LHCN-M2 (cell line): ENCODE measurements around the gene MRPS12. TPM values are rescaled to one million over a fixed set of nuclear protein-coding genes. Genes with fewer than 3 reads are reported as not detected.
"Not testable (repeated sequence)": the region's sequence is repeated elsewhere in the genome, so short reads cannot be mapped to it uniquely, and the experiment has no call there.

ENCODE experiments used
- DNase-seq: peaks from one replicate; pipeline ENCODE4 v3.0.0-alpha.2; 2012; ENCODE audit warnings: low read depth
- total RNA-seq: library from RNA; depleted of rRNA; stranded (reverse); fragments of >200 nt; gene quantifications from 2 replicates; pipeline ENCODE4 v1.2.3, GENCODE V29; 2014

The MRPS12 gene
- total RNA-seq, 1 experiment from 2014 or later, result 67.2 TPM

DNA sequence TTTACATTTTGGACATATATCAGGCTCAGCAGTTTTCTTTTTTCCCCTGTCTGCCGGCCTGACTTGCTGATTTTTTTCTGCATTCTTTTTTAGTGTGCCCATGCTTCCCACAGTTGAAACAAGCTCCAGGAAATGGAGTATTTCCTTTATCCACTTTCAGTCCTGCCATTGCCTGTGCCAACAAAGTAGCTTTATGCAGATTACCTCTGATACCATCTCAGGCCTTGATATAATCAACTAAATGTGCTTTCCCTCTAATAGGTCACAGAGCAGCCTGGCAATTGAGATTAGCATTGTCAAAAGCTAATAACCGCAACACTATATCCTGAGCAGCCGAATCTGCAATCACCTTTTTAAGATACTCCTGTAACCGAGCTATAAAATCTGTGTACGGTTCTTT, 9.2 kb downstream of the MRPS12 start:
- no peak for DNase-seq

GRCh38 chr19:38941466-38941865, 10.7 kb downstream of the MRPS12 start:
- DNase-seq, result not testable (repeated sequence)

DNA sequence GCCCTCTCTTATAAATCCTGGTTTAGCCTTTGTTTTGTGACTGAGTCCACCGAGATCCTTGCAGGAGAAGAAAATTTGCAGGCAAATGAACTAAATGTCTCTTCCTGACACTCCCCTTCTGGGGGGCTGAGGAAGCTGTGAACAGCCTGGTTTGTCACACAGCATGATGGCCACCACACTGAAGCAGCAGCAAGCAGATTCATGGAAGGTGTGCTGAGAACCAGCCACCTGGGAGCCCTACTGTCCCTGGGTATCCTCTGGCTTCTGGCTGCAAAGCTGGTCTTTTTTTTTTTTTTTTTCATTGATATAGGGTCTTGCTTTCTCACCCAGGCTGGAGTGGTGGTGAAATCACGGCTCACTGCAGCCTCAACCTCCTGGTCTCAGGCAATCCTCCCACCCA, 11.2 kb downstream of the MRPS12 start:
- no peak for DNase-seq

GRCh38 chr19:38942471-38943181, 11.9 kb downstream of the MRPS12 start:
- no peak for DNase-seq

DNA sequence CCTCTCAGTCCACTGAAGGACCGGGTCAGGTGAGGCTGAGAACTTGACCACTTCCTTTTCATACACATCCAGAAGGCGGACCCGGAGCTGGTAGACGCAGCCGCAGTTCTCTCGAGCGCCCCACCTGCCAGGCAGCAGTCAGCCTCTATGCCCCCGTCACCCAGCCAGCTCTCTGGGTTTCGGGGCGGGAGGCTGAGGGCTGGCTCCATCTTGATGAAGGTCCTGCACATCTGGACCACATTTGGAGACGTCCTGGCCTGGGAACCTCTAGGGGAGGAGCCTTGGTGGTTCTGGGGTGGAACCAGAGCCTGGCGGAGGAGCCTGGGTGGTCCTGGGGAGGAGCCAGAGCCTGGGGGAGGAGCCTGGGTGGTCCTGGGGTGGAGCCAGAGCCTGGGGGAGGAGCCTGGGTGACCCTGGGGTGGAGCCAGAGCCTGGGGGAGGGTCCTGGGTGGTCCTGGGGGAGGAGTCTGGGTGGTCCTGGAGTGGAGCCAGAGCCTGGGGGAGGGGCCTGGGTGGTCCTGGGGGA, 14.3 kb downstream of the MRPS12 start:
- DNase-seq, result peak; percentile 7

GRCh38 chr19:38945562-38946228, 15.0 kb downstream of the MRPS12 start:
- DNase-seq, result no peak

- no peak for DNase-seq
Measured at GRCh38 chr19:38946229-38947010, 15.7 kb downstream of the MRPS12 start.

GRCh38 chr19:38949580-38950367, 19.0 kb downstream of the MRPS12 start:
- no peak for DNase-seq

DNA sequence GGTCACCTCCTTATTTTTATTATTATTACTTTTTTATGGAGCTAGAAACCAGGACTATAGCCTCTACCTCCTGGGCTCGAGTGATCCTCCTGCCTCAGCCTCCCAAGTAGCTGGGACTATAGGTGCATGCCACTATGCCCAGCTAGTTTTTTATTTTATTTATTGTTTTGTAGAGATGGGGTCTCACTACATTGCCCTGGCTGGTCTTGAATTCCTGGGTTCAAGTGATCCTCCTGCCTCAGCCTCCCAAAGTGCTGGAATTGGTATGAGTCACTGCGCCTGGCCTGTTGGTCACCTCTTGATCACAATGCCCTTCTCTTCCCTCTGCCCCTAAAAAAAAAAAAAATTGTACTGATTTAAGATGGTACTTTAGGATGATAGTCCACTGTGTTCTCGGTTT, 20.4 kb downstream of the MRPS12 start:
- no peak for DNase-seq

DNA sequence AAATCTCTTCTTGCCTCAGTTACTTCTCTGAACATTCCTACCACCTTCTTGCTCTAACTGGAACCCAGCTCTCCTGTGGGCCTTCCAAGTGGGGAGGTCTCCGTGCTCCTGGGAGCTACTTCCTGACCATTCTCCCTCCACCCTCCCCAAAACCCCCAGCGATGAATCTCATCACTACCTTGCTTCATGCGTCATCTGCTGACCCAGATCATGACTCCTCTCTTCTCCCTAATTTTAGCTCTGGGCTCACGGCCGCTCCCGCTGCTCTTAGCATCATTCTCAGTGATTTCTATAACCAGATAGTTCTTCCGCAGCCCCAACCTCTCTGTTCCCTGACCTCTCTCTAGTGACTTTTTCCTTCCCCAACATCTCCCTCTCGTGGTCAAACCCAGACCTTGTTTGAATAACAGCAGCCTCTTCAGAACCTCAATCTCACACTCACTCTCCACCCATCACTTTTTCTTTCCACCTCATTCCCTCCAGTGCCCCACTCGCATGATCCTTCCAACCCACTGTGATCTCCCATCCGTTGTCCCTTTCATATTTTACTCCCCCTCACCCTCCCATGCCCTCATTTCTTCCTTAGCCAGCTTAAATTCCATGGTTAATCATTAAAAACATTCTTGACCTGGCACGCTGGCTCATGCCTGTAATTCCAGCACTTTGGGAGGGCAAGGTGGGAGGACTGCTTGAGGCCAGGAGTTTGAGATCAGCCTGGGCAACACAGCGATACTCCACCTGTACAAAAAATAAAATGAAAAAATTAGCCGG, 21.8 kb downstream of the MRPS12 start:
- no peak for DNase-seq

DNA sequence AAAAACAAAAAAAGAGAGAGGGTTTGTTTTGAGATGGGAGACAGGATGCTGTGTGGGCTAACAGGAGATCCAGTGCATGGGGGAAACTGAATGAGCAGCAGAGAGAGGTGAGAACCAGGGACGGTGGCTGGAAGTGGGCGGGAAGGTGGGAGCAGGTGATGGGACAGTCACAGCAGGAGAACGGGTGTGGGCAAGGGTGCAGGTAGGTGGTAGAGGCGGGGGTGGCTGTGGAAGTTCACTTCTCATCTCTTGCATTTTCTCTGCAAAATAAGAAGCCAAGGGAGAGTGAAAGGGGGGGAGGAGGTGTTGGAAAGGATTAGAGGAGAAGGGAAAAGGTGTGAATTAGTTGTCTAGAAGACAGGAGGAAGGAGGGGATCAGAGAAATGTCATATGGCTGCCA, 22.9 kb downstream of the MRPS12 start:
- no peak for DNase-seq

DNA sequence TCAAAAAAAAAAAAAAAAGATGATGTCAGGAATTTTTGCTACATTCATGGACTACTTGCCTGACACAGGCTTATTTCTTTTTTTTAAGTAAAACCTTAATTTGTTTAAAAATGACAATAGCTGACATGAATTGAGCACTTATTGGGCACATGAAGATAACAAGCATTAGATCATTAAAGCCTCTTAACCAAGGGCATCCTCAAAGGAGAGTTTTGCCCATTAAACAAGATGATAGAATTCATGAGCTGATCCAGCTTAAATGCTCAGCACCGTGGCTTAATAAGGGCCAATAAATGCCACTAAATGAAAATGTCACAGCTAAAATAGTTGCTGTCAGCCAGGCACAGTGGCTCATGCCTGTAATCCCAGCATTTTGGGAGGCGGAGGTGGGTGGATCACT, 25.5 kb downstream of the MRPS12 start:
- no peak for DNase-seq

DNA sequence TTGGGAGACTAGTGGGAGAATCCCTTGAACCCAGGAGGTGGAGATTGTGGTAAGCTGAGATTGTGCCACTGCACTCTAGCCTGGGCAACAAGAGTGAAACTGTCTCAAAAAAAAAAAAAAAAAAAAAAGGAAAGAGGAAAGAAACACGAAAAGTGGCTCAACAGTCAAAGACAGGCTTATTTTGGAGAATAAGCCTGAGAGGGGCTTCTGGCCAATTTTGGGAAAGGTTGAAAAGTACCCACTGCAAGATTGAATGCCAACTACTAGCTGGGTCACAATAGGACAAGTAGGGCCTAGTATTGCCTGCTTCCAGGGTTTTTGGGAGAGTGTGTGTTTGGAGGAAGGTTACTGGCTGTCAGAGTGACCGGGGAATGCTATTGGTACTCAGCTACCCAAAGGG, 27.6 kb downstream of the MRPS12 start:
- no peak for DNase-seq

- DNase-seq, result no peak
Measured at GRCh38 chr19:38959618-38960017, 28.9 kb downstream of the MRPS12 start.

DNA sequence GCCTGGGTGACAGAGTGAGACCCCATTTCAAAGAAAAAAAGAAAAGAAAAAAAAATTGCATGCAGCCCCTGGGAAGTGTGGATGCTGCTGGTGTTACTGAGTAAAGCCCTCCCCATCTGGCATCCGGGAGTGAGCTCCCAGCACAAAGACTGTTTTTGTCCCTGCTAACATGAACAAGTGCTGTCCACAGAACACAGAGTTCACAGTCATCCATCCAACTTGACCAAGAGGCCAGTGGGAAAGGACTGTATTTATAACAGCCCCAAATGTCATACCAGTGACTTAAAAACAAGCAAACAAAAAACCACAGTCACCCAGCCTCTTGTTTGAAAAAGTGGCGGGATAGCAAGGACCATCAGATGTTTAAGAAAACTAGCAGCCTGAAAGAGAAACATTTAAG, 34.0 kb downstream of the MRPS12 start:
- no peak for DNase-seq

DNA sequence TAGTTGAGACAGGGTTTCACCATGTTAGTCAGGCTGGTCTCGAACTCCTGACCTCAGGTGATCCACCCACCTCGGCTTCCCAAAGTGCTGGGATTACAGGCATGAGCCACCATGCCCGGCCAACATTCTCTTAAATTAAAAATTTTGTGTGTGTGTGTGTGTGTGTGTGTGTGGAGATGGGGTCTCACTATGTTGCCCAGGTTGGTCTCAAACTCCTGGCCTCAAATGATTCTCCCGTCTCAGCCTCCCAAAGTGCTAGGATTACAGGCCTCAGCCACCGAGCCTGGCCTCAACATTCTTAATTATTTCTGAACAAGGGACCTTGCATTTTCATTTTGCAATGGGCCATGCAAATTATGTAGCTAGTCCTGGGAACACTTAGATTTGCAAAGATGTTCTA, 35.4 kb downstream of the MRPS12 start:
- not testable (repeated sequence) for DNase-seq

- DNase-seq, result peak; percentile 29
Measured at GRCh38 chr19:38970664-38971532, 40.2 kb downstream of the MRPS12 start.

DNA sequence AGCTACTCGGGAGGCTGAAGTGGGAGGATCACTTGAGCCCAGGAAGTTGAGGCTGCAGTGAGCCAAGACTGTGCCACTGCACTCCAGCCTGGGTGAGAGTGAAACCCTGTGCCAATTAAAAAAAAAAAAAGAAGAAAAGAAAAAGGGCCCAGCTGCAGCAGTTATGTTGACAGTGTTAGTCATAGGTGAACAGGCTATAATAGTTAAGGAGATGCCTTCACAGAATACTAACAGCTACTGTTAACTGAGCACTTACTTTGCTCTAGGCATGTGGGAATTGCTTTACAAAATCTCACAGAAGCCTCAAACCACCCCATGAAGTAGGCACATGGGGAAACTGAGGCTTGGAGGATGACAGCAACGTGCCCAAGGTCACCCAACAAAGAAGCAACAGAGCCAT, 40.9 kb downstream of the MRPS12 start:
- no peak for DNase-seq

- peak; percentile 18 for DNase-seq
Measured at GRCh38 chr19:38974624-38975213, 44.0 kb downstream of the MRPS12 start.
